ENCODE measurements around the gene ENOX2. TPM values are rescaled to one million over a fixed set of nuclear protein-coding genes. Genes with fewer than 3 reads are reported as not detected.
A peak's percentile ranks its signal among the peaks of the same experiment; 100 is the strongest.
"Not testable (repeated sequence)": the region's sequence is repeated elsewhere in the genome, so short reads cannot be mapped to it uniquely, and the experiment has no call there.

ENOX2 gene
- polyA plus RNA-seq, 4 donors, result 3.2 to 14.5 (median 4.8) TPM

DNA sequence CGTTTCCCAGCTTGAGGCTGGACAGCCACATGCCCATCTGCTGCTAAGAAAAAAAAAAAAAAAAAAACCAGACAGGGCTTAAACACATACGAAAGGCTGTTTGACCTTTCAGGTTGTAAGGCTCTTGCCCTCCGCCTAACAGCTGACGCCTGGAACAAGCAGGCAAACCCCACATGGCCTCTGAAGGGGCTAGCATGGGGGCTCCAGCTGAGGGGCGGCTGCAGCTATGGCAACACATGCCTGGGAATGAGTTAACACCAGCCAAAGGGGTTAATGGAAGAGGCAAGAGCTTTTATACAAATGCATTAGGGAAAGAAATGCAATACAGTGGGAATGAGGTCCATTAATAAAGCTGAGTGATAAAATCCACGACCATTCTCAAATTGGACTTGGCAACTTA, 183.6 kb downstream of the ENOX2 start:
- Histone ChIP-seq H3K36me3 (ENCODE audit: control insufficient read depth in 3 of 3, insufficient read depth in 2 of 3, low read depth in 1 of 3, low read length in 3 of 3) (no peaks in the 10 kb centered on the region), H3K9me3 (ENCODE audit: control insufficient read depth in 2 of 2, insufficient read depth in 1 of 2, low read depth in 1 of 2, low read length in 1 of 2) (no peaks in the 10 kb centered on the region), H3K27me3 (ENCODE audit: control insufficient read depth in 3 of 3, insufficient read depth in 3 of 3, low read length in 3 of 3) (no peaks in the 10 kb centered on the region), H3K4me1 (ENCODE audit: control insufficient read depth in 3 of 3, insufficient read depth in 2 of 3, low read depth in 1 of 3, low read length in 2 of 3) (peaks cover 0 to 7% (median 0%) of the 10 kb centered on the region in 3 donors), H3K4me3 (ENCODE audit: low read depth in 1 of 3, low read length in 3 of 3) (no peak overlapping the region), H3K27ac (ENCODE audit: low read depth in 1 of 3, low read length in 2 of 3) (no peak overlapping the region)
- DNase-seq, result no peak
- WGBS, 3 donors, result 76 to 84% (median 81%) methylated on average over 6 of the region's 6 CpGs
- FAIRE-seq, result no peak

DNA sequence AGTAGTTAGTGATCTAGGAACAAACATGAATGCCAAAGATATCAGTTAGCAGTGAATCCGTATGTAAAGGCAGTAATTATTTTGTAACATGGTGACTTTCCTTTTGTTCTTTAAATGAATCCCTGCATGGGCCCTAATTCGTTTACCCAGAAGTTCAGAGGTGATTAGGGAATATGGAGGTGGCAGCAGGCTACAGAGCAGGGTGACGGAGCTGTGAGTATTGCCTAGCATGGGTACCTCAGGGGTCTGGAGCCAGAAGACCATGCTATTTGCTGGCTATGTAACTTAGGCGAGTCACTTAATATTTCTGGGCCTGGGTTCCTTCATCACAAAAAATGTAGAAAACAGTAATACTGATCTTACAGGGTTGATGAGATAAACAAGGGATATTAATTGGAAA, 184.9 kb downstream of the ENOX2 start:
- no peaks in the 10 kb centered on the region for H3K36me3 ChIP-seq (ENCODE audit: control insufficient read depth in 3 of 3, insufficient read depth in 2 of 3, low read depth in 1 of 3, low read length in 3 of 3)
- peaks cover 0 to 15% (median 3%) of the 10 kb centered on the region in 3 donors for H3K4me1 ChIP-seq (ENCODE audit: control insufficient read depth in 3 of 3, insufficient read depth in 2 of 3, low read depth in 1 of 3, low read length in 2 of 3)
- no peak overlapping the region for H3K27ac ChIP-seq (ENCODE audit: low read depth in 1 of 3, low read length in 2 of 3)
- DNase-seq (no peak), FAIRE-seq (no peak)
- no peaks in the 10 kb centered on the region for H3K27me3 ChIP-seq (ENCODE audit: control insufficient read depth in 3 of 3, insufficient read depth in 3 of 3, low read length in 3 of 3)
- H3K9me3 ChIP-seq (ENCODE audit: control insufficient read depth in 2 of 2, insufficient read depth in 1 of 2, low read depth in 1 of 2, low read length in 1 of 2), result no peaks in the 10 kb centered on the region
- no peak overlapping the region for H3K4me3 ChIP-seq (ENCODE audit: low read depth in 1 of 3, low read length in 3 of 3)
- 62 to 80% (median 75%) methylated on average over 4 of the region's 4 CpGs for WGBS, 3 donors

DNA sequence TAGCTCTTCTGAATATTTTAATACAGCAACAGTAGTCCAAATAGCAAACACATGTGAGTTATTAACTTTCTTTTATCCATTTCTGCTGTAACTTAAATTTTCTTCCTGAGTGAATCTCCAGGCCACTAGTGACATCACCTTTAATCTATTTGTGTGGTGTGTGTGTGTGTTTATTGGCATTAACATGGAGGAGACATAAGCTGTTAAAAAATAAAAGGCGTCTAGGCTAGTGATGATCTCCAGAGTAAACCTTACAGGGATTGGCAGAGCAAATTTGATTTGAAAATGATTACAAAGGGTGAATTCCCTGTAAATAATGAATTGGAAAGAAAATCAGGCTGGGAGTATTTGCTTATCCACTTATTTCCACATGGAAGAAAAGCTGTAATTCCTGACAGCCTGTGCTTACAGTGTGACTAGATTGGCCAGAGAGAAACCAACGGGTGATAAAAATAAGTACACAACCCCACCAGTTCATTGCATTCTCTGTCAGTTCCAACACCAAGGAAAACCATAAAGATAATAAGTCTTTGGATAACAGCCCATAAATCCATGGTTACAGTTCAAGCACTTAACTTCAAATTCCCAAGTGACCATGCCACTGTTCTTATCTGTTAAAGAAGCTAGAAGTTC, 186.1 kb downstream of the ENOX2 start:
- peak; percentile 8 to 59 for DNase-seq
- WGBS, 3 donors, result 26 to 62% (median 41%) methylated on average over 2 of the region's 2 CpGs
- Histone ChIP-seq H3K36me3 (ENCODE audit: control insufficient read depth in 3 of 3, insufficient read depth in 2 of 3, low read depth in 1 of 3, low read length in 3 of 3) (no peaks in the 10 kb centered on the region), H3K4me3 (ENCODE audit: low read depth in 1 of 3, low read length in 3 of 3) (no peak overlapping the region), H3K9me3 (ENCODE audit: control insufficient read depth in 2 of 2, insufficient read depth in 1 of 2, low read depth in 1 of 2, low read length in 1 of 2) (no peaks in the 10 kb centered on the region), H3K4me1 (ENCODE audit: control insufficient read depth in 3 of 3, insufficient read depth in 2 of 3, low read depth in 1 of 3, low read length in 2 of 3) (peaks cover 0 to 18% (median 3%) of the 10 kb centered on the region in 3 donors), H3K27ac (ENCODE audit: low read depth in 1 of 3, low read length in 2 of 3) (peak overlapping the region in 1 of 3 donors; percentile 54), H3K27me3 (ENCODE audit: control insufficient read depth in 3 of 3, insufficient read depth in 3 of 3, low read length in 3 of 3) (no peaks in the 10 kb centered on the region)
- FAIRE-seq, result no peak

DNA sequence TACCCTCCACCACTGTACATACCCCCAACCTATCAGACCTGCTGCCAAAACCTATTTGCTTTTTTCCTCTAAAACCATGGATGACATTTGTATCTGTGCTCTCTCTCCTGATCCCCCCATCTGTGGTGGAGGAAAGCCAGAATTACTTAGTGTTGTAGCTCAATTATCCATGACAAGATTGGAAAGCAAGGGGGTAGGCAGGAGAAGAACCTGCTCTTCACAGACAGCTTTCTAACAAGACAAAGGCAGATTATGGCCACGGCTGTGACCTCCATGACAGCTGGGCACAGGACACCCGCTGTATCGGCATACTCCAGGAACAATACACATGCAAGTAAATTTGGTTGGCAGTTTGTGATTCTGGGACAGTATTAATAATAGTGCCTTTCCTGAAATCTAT, 186.7 kb downstream of the ENOX2 start:
- FAIRE-seq, result no peak
- no peaks in the 10 kb centered on the region for H3K9me3 ChIP-seq (ENCODE audit: control insufficient read depth in 2 of 2, insufficient read depth in 1 of 2, low read depth in 1 of 2, low read length in 1 of 2)
- no peaks in the 10 kb centered on the region for H3K36me3 ChIP-seq (ENCODE audit: control insufficient read depth in 3 of 3, insufficient read depth in 2 of 3, low read depth in 1 of 3, low read length in 3 of 3)
- DNase-seq, result no peak
- no peak overlapping the region for H3K4me3 ChIP-seq (ENCODE audit: low read depth in 1 of 3, low read length in 3 of 3)
- H3K27ac ChIP-seq (ENCODE audit: low read depth in 1 of 3, low read length in 2 of 3), result peak overlapping the region in 1 of 3 donors; percentile 54
- H3K4me1 ChIP-seq (ENCODE audit: control insufficient read depth in 3 of 3, insufficient read depth in 2 of 3, low read depth in 1 of 3, low read length in 2 of 3), result peaks cover 0 to 18% (median 3%) of the 10 kb centered on the region in 3 donors
- 83 to 93% (median 91%) methylated on average over 3 of the region's 3 CpGs for WGBS, 3 donors
- H3K27me3 ChIP-seq (ENCODE audit: control insufficient read depth in 3 of 3, insufficient read depth in 3 of 3, low read length in 3 of 3), result no peaks in the 10 kb centered on the region

DNA sequence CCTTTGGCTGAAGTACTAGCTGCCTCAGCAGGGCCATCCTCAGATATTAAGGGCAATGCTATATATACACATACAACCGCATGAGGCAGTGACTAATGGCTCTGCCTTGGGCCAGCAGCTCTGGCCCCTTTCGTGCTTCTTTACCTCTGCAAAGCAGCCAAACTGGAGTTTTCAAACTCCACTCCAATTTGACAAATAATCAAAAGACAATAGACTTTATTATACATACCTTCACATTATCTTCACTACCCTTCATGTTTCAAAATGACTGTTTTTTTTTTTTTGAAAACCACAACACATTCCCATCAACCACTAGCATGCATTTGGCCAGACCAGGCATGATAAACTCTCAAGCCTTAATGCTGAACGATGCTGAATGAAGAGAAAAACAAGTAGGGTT, 187.7 kb downstream of the ENOX2 start:
- H3K36me3 ChIP-seq (ENCODE audit: control insufficient read depth in 3 of 3, insufficient read depth in 2 of 3, low read depth in 1 of 3, low read length in 3 of 3), result no peaks in the 10 kb centered on the region
- DNase-seq (no peak), FAIRE-seq (no peak)
- WGBS, 3 donors, result 53 to 84% (median 80%) methylated on average over 3 of the region's 3 CpGs
- peaks cover 0 to 18% (median 3%) of the 10 kb centered on the region in 3 donors for H3K4me1 ChIP-seq (ENCODE audit: control insufficient read depth in 3 of 3, insufficient read depth in 2 of 3, low read depth in 1 of 3, low read length in 2 of 3)
- H3K9me3 ChIP-seq (ENCODE audit: control insufficient read depth in 2 of 2, insufficient read depth in 1 of 2, low read depth in 1 of 2, low read length in 1 of 2), result no peaks in the 10 kb centered on the region
- no peaks in the 10 kb centered on the region for H3K27me3 ChIP-seq (ENCODE audit: control insufficient read depth in 3 of 3, insufficient read depth in 3 of 3, low read length in 3 of 3)
- H3K27ac ChIP-seq (ENCODE audit: low read depth in 1 of 3, low read length in 2 of 3), result peak overlapping the region in 1 of 3 donors; percentile 33
- H3K4me3 ChIP-seq (ENCODE audit: low read depth in 1 of 3, low read length in 3 of 3), result no peak overlapping the region

DNA sequence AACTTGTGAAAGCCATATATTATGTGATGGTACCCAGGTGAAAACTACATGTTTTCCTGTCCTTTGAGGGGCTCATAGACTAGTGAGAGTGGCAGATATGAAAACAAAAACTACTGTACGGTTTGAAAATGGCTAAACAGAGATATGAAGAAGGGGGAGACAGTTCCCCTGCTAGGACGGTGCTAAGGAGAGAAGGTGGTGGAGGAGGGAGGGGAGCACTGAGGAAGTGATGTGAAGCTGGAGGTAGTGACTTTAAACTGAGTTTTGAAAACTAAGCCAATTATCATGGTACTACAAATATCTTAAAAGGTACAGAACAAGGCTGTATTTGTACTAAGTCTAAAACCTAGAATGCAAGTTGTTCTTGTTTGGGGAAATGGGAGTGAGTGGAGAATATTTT, 188.3 kb downstream of the ENOX2 start:
- WGBS, 3 donors, result 61 to 84% (median 69%) methylated on average over 2 of the region's 2 CpGs
- Histone ChIP-seq H3K36me3 (ENCODE audit: control insufficient read depth in 3 of 3, insufficient read depth in 2 of 3, low read depth in 1 of 3, low read length in 3 of 3) (no peaks in the 10 kb centered on the region), H3K4me1 (ENCODE audit: control insufficient read depth in 3 of 3, insufficient read depth in 2 of 3, low read depth in 1 of 3, low read length in 2 of 3) (peaks cover 0 to 18% (median 3%) of the 10 kb centered on the region in 3 donors), H3K27me3 (ENCODE audit: control insufficient read depth in 3 of 3, insufficient read depth in 3 of 3, low read length in 3 of 3) (no peaks in the 10 kb centered on the region), H3K4me3 (ENCODE audit: low read depth in 1 of 3, low read length in 3 of 3) (no peak overlapping the region), H3K27ac (ENCODE audit: low read depth in 1 of 3, low read length in 2 of 3) (peak overlapping the region in 1 of 3 donors; percentile 74), H3K9me3 (ENCODE audit: control insufficient read depth in 2 of 2, insufficient read depth in 1 of 2, low read depth in 1 of 2, low read length in 1 of 2) (no peaks in the 10 kb centered on the region)
- DNase-seq, result no peak
- FAIRE-seq, result no peak

DNA sequence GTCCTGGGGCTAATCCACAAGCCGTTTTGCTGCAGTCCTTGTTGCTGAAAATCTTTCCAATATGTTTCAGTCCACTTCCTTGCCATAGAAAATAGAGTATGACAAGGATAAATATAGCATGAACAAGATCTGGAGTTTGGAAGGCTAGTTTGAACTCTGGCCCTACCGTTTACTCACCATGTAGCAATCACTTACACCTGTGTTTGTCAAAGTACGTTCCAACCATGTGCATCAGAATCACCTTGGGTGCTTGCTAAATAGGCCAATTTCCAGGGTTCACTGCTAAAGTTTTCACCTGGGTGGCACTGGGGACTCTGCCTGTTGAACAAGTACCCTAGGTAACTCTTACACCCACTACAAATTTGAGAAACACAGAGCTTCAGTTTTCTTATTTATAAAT, 188.9 kb downstream of the ENOX2 start:
- DNase-seq, result peak; percentile 49 to 50
- Histone ChIP-seq H3K4me1 (ENCODE audit: control insufficient read depth in 3 of 3, insufficient read depth in 2 of 3, low read depth in 1 of 3, low read length in 2 of 3) (peaks cover 0 to 18% (median 3%) of the 10 kb centered on the region in 3 donors), H3K27ac (ENCODE audit: low read depth in 1 of 3, low read length in 2 of 3) (peak overlapping the region in 1 of 3 donors; percentile 74), H3K36me3 (ENCODE audit: control insufficient read depth in 3 of 3, insufficient read depth in 2 of 3, low read depth in 1 of 3, low read length in 3 of 3) (no peaks in the 10 kb centered on the region), H3K4me3 (ENCODE audit: low read depth in 1 of 3, low read length in 3 of 3) (no peak overlapping the region), H3K27me3 (ENCODE audit: control insufficient read depth in 3 of 3, insufficient read depth in 3 of 3, low read length in 3 of 3) (no peaks in the 10 kb centered on the region), H3K9me3 (ENCODE audit: control insufficient read depth in 2 of 2, insufficient read depth in 1 of 2, low read depth in 1 of 2, low read length in 1 of 2) (no peaks in the 10 kb centered on the region)
- 16 to 63% (median 34%) methylated on average over 3 of the region's 3 CpGs for WGBS, 3 donors
- FAIRE-seq, result no peak

DNA sequence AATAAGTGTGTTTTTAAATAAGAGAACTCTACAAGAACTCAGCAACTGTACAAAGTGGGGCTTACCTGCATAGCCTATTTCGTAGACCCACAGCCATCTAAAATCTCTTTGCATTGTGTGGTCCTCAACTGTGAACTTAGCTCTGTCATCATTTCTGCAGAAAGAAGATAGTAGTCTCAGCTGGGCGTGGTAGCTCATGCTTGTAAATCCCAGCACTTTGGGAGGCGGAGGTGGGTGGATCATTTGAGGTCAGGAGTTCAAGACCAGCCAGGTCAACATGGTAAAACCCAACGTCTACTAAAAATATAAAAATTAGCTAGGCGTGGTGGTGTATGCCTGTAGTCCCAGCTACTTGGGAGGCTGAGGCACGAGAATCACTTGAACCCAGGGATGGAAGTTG, 193.8 kb downstream of the ENOX2 start:
- H3K36me3 ChIP-seq (ENCODE audit: control insufficient read depth in 3 of 3, insufficient read depth in 2 of 3, low read depth in 1 of 3, low read length in 3 of 3); FAIRE-seq; DNase-seq; H3K27me3 ChIP-seq (ENCODE audit: control insufficient read depth in 3 of 3, insufficient read depth in 3 of 3, low read length in 3 of 3); H3K9me3 ChIP-seq (ENCODE audit: control insufficient read depth in 2 of 2, insufficient read depth in 1 of 2, low read depth in 1 of 2, low read length in 1 of 2); H3K27ac ChIP-seq (ENCODE audit: low read depth in 1 of 3, low read length in 2 of 3); H3K4me3 ChIP-seq (ENCODE audit: low read depth in 1 of 3, low read length in 3 of 3): not testable (repeated sequence)
- H3K4me1 ChIP-seq (ENCODE audit: control insufficient read depth in 3 of 3, insufficient read depth in 2 of 3, low read depth in 1 of 3, low read length in 2 of 3), result peaks cover 0 to 11% (median 3%) of the 10 kb centered on the region in 3 donors
- whole genome bisulfite sequencing, 3 donors, result 75 to 93% (median 82%) methylated on average over 6 of the region's 6 CpGs

DNA sequence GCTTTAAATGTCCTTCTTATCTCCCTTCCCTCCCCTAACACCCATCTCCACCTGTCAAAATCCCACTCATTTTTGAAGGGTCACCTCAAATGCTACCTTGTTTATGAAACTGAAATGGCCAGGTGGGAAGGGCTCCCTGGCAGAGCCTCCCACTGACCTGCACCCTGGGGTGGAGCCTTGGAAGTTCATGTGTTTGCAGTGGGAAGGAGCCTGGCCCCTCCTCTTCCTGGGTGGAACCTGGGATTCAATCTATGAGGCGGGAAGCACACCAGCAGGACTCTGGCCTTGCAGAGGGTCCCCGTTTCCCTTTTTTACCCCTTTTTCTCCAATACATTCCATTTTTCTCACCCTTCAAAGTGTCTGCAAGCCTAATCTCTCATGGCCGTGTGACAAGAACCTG, 197.4 kb downstream of the ENOX2 start:
- DNase-seq (no peak), FAIRE-seq (no peak)
- Histone ChIP-seq H3K27me3 (ENCODE audit: control insufficient read depth in 3 of 3, insufficient read depth in 3 of 3, low read length in 3 of 3) (no peaks in the 10 kb centered on the region), H3K36me3 (ENCODE audit: control insufficient read depth in 3 of 3, insufficient read depth in 2 of 3, low read depth in 1 of 3, low read length in 3 of 3) (no peaks in the 10 kb centered on the region), H3K9me3 (ENCODE audit: control insufficient read depth in 2 of 2, insufficient read depth in 1 of 2, low read depth in 1 of 2, low read length in 1 of 2) (no peaks in the 10 kb centered on the region), H3K27ac (ENCODE audit: low read depth in 1 of 3, low read length in 2 of 3) (no peak overlapping the region), H3K4me1 (ENCODE audit: control insufficient read depth in 3 of 3, insufficient read depth in 2 of 3, low read depth in 1 of 3, low read length in 2 of 3) (no peaks in the 10 kb centered on the region), H3K4me3 (ENCODE audit: low read depth in 1 of 3, low read length in 3 of 3) (no peak overlapping the region)
- 62 to 91% (median 88%) methylated on average over 3 of the region's 3 CpGs for WGBS, 3 donors

Data from small intestine (tissue), 7 donors.